ENCODE measurements around the gene ABHD1. TPM values are rescaled to one million over a fixed set of nuclear protein-coding genes. Genes with fewer than 3 reads are reported as not detected.

The ABHD1 gene
- total and polyA plus RNA-seq, 12 donors = 0.61 to 6.0 (median 1.5) TPM; not detected in 1

DNA sequence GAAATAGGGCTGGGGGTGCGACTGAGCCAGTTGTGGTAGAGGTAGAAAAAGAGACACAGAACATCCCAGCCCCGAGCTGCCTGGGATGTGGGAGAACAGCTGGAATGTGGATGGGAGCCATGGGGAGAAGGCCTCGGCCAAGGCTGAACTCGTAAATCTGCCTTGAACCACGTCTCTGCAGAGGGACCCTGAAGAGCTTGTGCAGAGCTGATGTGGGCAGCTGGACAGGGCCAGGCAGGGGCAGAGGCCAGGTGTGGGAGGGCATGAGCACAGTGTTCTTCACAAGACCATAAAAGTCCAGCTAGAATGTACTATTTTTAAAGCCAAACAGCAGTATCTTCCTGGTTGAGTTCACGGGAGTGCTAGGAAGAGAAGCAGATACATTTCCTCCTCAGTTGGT, 30.9 kb downstream of the ABHD1 start:
- Histone ChIP-seq H3K27me3 (no peaks in the 10 kb centered on the region), H3K4me1 (replicated peaks in 1 of 2) (peaks cover 0 to 5% of the 10 kb centered on the region in 2 donors), H3K27ac (no peak overlapping the region), H3K9me3 (replicated peaks in 1 of 3) (no peaks in the 10 kb centered on the region), H3K36me3 (replicated peaks in 1 of 2) (no peaks in the 10 kb centered on the region), H3K4me3 (no peak overlapping the region)
- WGBS, 4 donors = 21 to 53% (median 46%) methylated on average over 6 of the region's 6 CpGs
- TF ChIP-seq POLR2A (IDR thresholded peaks at IDR 0.05) = no peak
- TF ChIP-seq, protein P1, sequence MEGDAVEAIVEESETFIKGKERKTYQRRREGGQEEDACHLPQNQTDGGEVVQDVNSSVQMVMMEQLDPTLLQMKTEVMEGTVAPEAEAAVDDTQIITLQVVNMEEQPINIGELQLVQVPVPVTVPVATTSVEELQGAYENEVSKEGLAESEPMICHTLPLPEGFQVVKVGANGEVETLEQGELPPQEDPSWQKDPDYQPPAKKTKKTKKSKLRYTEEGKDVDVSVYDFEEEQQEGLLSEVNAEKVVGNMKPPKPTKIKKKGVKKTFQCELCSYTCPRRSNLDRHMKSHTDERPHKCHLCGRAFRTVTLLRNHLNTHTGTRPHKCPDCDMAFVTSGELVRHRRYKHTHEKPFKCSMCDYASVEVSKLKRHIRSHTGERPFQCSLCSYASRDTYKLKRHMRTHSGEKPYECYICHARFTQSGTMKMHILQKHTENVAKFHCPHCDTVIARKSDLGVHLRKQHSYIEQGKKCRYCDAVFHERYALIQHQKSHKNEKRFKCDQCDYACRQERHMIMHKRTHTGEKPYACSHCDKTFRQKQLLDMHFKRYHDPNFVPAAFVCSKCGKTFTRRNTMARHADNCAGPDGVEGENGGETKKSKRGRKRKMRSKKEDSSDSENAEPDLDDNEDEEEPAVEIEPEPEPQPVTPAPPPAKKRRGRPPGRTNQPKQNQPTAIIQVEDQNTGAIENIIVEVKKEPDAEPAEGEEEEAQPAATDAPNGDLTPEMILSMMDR (IDR thresholded peaks at IDR 0.05) = no peak
- DNase-seq = peak in 1 of 7 donors; percentile 15
- intact Hi-C loops (cut with DNase I) = no loop called here

DNA sequence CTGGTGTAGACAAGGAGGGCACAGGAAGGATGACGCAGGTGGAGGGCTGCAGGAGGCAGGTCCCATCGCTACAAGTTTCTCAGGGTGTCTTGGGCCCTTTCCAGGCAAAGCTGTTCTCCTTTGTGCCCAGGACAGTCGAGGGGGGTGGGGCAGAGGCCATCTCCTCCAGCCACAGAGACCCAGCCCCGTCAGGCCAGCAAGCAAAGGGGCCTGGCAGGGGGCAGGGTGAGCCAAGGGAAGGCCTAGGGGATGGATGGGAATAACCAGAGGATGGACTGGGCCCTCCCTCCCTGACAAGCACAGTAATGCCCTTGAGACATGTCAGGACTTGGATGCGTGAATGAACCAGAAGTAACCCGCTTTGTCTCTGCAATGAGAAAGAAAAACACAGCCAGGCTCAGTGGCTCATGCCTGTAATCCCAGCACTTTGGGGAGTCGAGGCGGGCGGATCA, 31.5 kb downstream of the ABHD1 start:
- intact Hi-C loops (cut with DNase I) = no loop called here
- H3K4me1 ChIP-seq (replicated peaks in 1 of 2) = peaks cover 0 to 5% of the 10 kb centered on the region in 2 donors
- H3K36me3 ChIP-seq (replicated peaks in 1 of 2) = no peaks in the 10 kb centered on the region
- TF ChIP-seq POLR2A (IDR thresholded peaks at IDR 0.05) = no peak
- TF ChIP-seq, protein P1 (IDR thresholded peaks at IDR 0.05) = no peak
- no peak for DNase-seq
- 83 to 89% (median 84%) methylated on average over 8 to 9 of the region's 9 CpGs for WGBS, 4 donors
- H3K27me3 ChIP-seq = no peaks in the 10 kb centered on the region
- H3K9me3 ChIP-seq (replicated peaks in 1 of 3) = no peaks in the 10 kb centered on the region
- H3K4me3 ChIP-seq = no peak overlapping the region
- H3K27ac ChIP-seq = no peak overlapping the region

DNA sequence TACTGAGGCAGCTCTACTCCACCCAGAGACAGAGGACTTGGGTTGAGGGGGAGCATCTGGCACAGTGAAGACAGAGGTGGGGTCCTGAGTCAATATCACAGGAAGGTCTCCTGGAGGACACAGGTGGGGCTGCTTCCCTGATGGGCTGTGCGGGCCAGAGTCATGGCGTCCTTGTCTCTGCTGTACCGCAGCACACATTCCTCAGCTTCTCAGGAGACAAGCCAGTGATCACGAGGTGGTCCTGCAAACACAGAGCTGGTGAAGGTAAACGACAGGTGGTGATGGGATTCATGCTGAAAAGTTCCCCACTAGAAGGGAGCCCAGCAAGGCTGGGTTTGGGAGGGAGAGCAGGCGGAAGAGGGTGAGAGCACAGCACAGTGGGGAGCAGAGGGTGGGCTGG, 34.9 kb downstream of the ABHD1 start:
- Histone ChIP-seq H3K27ac (no peak overlapping the region), H3K27me3 (no peaks in the 10 kb centered on the region), H3K4me3 (no peak overlapping the region), H3K36me3 (replicated peaks in 1 of 2) (no peaks in the 10 kb centered on the region), H3K4me1 (replicated peaks in 1 of 2) (peaks cover 0 to 5% of the 10 kb centered on the region in 2 donors), H3K9me3 (replicated peaks in 1 of 3) (no peaks in the 10 kb centered on the region)
- 70 to 86% (median 82%) methylated on average over 5 to 6 of the region's 6 CpGs for WGBS, 4 donors
- no peak for TF ChIP-seq POLR2A (IDR thresholded peaks at IDR 0.05)
- TF ChIP-seq, protein P1 (IDR thresholded peaks at IDR 0.05) = no peak
- DNase-seq = no peak
- intact Hi-C loops (cut with DNase I) = no loop called here

DNA sequence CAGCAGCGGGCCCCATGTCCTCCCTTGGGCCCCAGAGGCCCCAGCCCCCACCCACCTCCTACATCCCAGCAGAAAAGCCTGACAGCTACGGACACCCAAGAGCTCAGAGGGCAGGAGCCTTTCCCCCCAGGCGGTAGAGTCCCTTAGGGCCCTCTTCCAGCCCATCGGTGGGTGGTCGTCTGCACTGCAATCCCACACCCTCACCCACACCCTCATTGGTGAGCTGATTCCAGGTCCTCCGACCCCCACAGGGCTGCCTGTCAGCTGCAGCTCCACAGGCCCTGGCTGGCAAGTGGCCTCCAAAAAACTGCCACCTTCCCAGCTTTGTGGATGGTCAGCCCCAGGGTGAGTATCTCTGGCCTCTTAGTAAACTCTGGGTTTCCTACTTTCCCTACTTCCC, 35.7 kb downstream of the ABHD1 start:
- intact Hi-C loops (cut with DNase I) = no loop called here
- Histone ChIP-seq H3K4me3 (no peak overlapping the region), H3K27me3 (no peaks in the 10 kb centered on the region), H3K9me3 (replicated peaks in 1 of 3) (no peaks in the 10 kb centered on the region), H3K36me3 (replicated peaks in 1 of 2) (no peaks in the 10 kb centered on the region), H3K4me1 (replicated peaks in 1 of 2) (peaks cover 0 to 4% of the 10 kb centered on the region in 2 donors), H3K27ac (no peak overlapping the region)
- WGBS, 4 donors = 76 to 100% (median 80%) methylated on average over 1 to 6 of the region's 6 CpGs
- TF ChIP-seq, protein P1 (IDR thresholded peaks at IDR 0.05) = no peak
- no peak for TF ChIP-seq POLR2A (IDR thresholded peaks at IDR 0.05)
- DNase-seq = no peak

Measured in adrenal gland (tissue), 12 donors.